Measurements from ENCODE around the gene BNIP3. TPM values are rescaled to one million over a fixed set of nuclear protein-coding genes. Genes with fewer than 3 reads are reported as not detected.

The BNIP3 gene
- total RNA-seq, 1 experiment from 2014 or later: 425 TPM

GRCh38 chr10:131978851-131979250 is 2.9 kb downstream of the BNIP3 start:
- DNase-seq (ENCODE audit: low read depth): no peak

DNA sequence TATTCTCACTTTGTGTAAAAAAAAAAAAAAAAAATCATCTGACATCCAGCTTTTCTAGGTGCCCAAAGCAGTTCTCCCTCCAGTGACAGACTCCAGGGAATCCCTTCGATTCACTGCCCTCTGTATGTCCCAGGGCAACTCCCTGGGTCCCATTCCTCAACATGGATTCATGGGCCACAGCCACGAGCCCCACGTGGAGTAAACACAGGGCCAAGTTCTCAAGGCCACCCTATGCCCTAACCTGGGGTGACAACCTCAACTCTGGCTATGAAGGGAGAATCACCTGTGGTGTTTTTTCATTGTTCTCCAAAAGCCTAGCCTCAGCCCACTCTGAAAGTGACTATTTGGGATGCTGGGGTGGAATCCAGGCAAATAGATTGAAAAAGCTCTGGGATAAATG is 3.4 kb downstream of the BNIP3 start:
- no peak for DNase-seq (ENCODE audit: low read depth)

DNA sequence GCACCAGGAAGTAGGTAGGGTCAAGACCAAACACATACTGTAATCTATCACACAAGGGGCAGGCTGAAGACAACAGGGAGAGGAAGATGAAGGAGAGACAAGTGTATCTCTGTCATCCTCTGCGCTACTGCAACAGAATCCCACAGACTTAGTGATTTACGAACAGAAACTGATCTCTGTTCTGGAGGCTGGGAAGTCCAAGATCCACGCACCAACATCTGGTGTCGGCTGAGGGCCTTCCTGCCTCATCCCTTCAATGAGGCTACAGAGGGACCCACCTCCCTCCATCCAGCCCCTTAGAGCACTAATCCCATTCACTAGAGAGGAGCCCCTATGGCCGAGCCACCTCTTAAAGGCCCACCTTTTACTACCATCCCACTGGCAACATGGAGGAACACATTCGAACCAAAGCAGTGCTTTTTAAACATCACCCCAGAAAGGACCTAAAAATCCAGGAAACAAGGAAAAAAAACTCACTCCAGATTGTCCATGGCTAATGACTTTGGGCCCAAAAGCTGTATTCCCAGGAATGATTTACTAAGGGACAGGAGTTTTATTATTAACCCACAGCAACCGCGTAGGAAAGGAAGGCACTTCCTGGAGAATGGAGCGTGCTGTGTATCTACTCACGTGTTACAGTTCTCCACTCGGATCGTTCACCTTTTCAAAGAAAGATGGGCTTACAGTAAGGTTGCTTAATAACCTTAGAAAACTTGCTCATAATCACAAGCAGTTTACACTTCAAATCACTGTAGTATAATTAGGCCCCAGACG is 4.2 kb downstream of the BNIP3 start:
- no peak for DNase-seq (ENCODE audit: low read depth)

DNA sequence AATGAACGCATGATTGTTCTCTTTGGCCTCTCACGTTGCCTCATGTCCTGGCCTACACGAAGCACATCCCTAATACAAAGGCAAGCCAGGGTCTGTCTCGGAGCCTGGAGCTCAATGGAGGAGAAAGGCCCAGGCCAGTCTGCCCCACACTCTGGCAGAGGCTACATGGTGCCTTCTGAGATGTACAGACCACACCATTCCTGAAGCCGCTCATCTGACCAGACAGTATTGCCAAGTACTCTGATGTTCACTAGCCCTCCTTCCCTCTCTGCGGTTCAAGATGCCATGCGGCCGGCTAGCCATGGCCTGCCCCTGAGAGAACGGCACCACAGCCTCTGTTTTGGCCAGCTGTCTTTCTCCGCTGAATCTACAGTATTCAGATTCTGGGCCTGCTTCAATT is 5.9 kb downstream of the BNIP3 start:
- DNase-seq (ENCODE audit: low read depth): no peak

GRCh38 chr10:131975003-131975402 is 6.7 kb downstream of the BNIP3 start:
- DNase-seq (ENCODE audit: low read depth): no peak

DNA sequence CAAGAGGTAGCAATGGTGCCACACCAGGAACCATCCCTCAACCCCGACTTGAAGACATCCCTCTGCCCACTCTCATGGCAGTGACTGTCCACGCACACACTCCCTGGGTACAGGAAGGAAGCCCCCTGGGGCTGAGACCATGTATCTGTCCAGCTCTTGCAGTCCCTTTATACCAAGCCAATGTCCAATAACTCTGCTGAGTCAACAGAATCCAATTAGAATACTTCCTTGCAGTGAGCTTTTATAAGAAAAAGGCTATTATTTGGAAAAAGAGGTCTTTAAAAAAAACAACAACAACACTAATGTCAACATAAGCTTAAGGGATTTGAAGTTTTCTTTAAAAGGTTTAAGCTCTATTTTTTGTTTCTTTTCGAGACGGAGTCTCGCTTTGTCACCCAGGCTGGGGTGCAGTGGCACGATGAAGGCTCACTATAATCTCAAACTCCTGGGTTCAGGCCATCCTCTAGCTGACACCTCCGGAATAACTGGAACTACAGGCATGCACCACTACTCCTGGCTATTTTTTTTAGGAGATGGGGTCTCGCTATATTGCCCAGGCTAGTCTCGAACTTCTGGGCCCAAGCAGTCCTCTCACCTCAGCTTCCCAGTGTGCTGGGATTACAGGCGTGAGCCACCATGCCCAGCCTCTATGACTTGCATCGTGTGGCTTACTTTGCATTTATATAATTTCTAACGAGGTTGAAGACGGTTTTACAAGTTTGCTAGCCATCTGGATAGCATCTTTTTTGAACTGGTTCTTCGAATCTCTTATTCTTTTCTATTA is 7.5 kb downstream of the BNIP3 start:
- DNase-seq (ENCODE audit: low read depth): no peak

DNA sequence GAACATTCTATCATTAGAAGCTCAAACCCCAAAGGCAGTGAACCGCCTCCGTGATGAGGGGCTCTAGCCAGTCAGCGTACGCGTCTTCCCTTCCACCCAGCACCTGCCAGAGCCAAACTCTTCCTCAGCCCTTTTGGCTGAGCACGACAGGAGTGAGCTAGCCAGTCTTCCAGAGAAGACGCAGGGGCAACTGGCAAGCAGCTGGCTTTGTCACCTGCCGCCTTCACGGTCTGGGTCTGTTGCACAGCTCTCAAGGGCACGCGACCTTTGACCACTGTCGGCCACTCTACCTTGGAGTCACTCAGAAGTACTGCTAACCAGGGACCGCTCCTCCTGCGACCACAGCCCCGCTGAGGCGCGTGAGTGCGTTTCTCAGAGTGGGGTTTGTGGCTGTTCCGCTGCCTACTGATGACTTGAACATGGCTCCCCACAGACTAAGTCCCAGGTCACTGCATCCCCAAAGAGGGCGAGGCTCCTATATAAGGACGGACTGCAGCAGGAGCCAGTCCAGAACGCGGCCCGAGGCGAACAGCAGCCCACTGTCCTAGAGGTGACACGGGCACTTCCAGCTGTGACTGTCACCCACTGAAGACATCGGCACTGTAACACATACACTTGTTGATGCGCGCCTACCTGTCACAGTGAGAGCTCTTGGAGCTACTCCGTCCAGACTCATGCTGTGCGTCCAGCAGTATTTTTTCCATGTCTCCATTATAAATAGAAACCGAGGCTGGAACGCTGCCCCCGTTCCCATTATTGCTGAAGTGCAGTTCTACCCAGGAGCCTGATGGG is 8.4 kb downstream of the BNIP3 start:
- no peak for DNase-seq (ENCODE audit: low read depth)

- DNase-seq (ENCODE audit: low read depth): no peak
Measured at GRCh38 chr10:131972474-131973071, 9.2 kb downstream of the BNIP3 start.

GRCh38 chr10:131971591-131971990 is 10.1 kb downstream of the BNIP3 start:
- no peak for DNase-seq (ENCODE audit: low read depth)

DNA sequence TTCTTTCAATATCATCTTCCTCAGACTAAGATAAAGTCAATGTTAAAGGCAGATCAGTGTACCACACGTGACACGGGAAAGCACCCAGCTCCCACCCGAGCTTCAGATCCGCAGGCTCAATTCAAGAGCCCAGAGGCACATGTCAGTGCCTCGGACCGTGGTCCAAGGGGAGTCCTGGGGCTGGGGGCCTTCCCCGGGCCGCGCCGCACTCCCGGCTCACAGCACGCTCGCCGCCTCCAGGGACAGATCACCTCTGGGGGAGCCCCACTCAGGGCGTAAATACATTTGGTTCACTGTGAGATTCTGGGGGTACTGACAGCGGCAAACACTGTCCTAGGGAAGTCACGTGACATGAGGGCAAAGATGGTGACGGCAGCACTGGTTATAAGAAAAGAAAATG is 10.8 kb downstream of the BNIP3 start:
- DNase-seq (ENCODE audit: low read depth): no peak

- no peak for DNase-seq (ENCODE audit: low read depth)
Measured at GRCh38 chr10:131968949-131969348, 12.8 kb downstream of the BNIP3 start.

DNA sequence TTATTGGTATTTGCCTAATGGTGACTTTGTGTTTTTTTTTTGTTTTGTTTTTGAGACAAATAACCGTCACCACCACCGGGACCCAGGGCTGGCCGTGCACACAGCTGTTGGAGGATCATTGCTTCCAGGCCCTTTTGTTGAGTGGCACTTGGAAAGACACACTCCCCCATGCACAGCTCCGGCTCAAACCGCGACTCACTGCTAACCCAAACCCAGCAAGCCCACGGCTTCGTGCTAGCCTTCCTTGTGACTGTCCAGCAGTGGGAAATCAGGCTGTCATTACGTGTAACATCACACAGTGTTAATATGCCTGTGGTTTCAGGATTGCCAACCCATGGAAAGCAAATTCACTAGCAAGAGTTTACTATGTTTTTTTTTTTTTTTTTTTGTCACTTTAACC is 17.4 kb downstream of the BNIP3 start:
- DNase-seq (ENCODE audit: low read depth): peak; percentile 19

DNA sequence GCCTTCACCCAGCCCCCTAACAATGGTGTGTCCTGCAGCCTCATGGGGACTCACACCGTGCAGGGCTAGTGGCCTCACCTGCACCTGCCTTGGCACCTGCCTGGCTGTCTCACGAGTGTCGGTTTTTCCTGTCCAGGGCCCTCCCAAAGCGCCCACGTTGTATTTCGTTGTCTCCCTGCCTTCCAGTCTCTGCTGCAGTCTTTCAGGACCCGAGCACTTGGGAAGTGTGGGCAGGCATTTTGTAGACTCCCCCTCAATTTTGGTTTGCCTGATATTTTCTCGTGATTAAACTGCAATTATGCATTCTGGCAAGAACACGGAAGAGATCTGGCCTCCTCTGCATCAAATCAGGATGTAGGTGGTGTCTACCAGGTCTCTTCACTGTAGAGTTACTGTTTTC is 17.9 kb downstream of the BNIP3 start:
- DNase-seq (ENCODE audit: low read depth): no peak

DNA sequence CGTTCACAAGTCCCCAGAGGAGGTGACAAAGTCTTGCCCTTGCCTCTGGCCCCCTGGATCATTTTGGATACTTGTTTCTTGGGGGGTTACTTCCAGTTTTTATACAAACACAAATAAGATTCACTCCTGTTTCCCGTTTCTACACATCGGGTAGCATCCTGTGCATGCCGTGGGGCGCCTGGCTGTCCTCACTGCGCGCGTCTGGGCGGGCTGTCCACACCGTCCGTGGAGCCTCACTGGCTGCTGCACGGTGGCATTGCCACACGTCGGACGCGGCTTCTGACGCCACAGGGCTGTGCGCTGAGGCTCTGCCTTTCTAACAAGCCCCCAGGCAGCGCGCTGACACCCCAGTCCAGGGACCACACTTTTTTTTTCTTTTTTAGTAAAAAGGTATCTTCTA is 18.4 kb downstream of the BNIP3 start:
- DNase-seq (ENCODE audit: low read depth): no peak

DNA sequence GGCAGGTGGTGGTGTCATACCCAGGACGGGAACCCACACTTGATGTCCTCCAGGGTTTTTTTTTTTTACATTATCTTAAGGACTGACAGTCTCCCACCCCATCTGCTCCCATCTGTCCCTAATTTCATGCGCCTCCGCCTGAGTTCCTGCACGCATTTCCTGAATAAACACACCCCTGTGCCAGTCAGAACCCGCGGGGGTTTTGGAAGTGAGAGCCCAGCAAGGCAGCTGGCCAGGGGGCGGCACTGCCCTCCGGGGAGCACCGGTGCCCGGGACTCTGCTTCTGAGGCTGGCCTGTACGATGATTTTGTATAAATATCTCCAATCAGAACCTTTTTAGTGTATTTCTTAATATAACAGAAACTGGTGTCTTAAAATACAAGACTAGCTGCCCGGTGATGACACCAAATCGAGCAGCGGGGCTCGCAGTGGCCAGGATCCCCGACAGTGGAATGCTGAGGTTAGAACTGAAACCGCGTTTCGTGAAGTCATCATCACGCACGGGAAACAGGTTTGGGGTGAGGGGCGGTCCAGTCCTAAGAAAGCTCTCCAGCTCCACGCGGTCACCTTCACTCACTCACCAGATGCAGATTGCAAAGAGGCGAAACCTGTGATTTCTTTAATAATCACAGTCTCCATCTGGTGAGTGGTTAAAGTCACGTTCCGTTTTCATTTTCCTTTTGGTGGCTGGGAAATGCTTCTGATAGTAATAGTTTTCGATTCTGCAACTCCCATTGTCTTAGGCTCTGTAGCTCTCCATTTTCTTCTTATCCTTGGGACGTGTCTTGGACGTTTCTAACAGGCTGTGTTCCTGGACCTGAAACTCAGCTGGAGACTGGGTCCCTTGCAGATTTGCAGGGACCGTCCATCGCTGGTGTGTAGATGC is 19.7 kb downstream of the BNIP3 start:
- DNase-seq (ENCODE audit: low read depth): peak; percentile 58

DNA sequence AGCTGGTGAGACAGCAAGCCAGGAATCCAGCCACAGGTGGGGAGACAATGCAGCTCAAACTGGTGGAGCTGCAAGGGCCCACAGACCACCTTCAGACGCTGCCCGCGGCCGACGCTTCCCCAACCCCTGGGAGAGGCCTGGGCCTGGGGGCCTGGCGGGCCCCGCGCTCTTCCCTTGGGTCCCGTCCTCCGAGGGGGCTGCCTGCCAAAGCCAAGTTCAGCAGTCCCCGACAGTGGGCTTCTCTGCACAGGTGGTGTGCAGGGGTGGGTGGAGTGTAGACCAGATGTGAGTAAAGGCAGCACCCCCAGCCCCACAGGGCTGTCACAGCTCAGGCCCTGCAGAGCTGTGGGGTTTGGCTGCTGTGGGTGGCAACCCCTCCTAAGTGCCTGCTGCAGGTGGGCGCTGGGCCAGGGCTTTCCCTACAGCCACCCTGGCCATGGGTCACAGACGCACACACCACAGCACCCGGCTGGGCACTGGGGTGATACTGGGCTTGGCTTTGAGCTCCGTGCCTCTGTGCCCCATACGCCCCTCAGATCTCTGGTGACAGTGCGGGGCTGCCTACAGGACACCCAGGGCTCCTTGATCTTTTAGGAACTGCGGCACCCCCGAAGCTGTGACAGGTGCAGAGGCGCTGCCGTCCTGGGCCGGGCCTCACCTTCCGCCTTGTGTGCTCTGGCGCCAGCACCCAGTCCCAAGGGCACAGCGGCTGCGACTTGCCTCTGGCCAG is 20.5 kb downstream of the BNIP3 start:
- DNase-seq (ENCODE audit: low read depth): no peak

GRCh38 chr10:131960631-131961046 is 21.1 kb downstream of the BNIP3 start:
- no peak for DNase-seq (ENCODE audit: low read depth)

GRCh38 chr10:131959841-131960240 is 21.9 kb downstream of the BNIP3 start:
- DNase-seq (ENCODE audit: low read depth): no peak

GRCh38 chr10:131955591-131956340 is 26.0 kb downstream of the BNIP3 start:
- DNase-seq (ENCODE audit: low read depth): no peak

Measured in LHCN-M2 (cell line).